ENCODE data around the gene FHOD1.
A peak's percentile ranks its signal among the peaks of the same experiment; 100 is the strongest.

Gene FHOD1

GRCh38 chr16:67206838-67207248 is 40.4 kb downstream of the FHOD1 start:
- DNase-seq, result no peak

DNA sequence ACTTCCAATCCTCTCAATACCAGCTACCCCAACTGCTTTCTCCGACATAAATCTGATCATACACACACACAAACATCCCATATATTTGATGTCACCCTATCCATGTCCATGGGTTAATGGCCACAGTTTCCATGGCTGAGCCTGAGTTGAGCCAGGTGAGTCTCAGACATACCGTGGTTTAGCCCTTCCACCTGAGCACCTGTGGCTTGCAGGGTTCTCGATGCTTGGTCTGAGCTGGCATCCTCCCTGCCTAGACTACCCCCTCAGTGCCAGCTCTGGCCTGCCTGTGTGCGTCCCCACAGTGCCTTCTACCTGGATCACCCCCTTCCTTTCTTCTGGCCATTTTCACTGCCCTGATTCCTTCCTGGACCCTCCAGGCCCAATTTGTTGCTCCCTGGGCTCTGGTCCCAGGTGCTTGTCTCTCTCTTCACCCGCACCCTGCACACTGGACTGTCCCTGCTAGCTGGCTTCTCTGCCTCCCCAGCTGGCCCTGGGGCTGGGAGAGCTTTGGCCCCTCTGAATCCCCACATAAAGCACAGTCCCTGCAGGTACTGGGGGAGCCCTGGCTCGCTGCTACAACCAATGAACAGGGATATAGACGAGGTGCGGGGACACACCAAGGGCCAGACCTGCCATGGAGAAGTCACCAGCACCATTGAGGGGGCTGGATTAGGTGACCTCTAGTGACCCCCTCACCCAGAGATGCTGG is 41.0 kb downstream of the FHOD1 start:
- DNase-seq, result no peak

DNA sequence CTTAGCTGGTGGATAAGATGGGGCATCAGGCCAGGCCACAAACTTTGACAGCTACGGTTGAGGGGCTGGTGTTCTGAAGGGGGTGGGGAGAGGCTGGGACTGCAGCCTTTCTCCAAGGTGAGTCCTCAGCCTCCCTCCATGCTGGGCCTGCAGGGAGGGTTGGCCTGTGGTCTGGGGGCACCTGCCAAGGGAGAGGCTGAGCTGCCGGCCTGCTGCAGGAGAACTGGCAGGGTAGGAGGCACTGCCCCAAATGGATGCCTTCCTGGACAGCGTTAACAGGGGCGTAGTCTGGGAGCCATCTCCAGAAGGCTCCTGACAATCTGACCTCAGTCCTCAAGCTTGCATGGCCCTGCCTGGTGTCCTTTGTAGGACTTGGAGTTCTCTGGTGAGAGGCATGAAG is 43.2 kb downstream of the FHOD1 start:
- DNase-seq, result no peak

DNA sequence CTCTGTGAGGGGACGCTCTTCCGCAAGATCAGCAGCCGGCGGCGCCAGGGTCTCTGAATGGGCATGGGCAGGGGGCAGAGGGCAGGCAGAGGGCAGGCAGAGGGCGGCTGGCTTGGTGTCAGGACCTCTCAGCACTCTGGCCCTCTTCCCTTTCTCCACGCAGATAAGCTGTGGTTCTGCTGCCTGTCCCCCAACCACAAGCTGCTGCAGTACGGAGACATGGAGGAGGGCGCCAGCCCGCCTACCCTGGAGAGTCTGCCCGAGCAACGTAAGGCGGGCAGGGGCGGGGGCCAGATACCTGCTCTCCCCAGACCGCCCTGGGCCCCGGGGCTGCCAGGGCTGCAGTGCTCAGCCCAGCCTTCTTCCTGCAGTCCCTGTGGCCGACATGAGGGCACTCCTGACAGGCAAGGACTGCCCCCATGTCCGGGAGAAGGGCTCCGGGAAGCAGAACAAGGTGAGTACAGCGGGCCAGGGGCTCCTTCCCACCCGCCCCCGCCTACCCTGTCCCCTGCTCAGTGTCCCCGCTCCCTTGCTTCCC is 44.3 kb downstream of the FHOD1 start:
- DNase-seq, result no peak

DNA sequence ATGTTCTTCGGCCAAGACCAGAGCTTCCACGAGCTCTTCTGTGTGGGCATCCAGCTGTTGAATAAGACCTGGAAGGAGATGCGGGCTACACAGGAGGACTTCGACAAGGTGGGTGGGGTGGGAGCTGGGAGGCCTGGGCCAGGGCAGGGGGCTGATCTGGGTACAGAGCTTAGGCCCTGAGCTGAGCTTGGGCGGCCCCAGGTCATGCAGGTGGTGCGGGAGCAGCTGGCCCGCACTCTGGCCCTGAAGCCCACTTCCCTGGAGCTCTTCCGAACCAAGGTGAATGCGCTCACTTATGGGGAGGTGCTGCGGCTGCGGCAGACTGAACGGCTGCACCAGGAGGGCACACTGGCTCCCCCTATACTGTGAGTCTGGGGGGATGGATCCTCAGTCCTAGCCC is 44.9 kb downstream of the FHOD1 start:
- DNase-seq, result no peak

- DNase-seq, result no peak
Observed at GRCh38 chr16:67201411-67202345, 45.6 kb downstream of the FHOD1 start.

- no peak for DNase-seq
Observed at GRCh38 chr16:67200491-67200890, 46.8 kb downstream of the FHOD1 start.

- no peak for DNase-seq
Observed at GRCh38 chr16:67199808-67200198, 47.5 kb downstream of the FHOD1 start.

GRCh38 chr16:67199011-67199807 is 48.1 kb downstream of the FHOD1 start, which contains the start of gene ELMO3:
Gene ELMO3, plus strand, starts transcription at chr16:67199131. Its CDS starts 196 bp downstream, at chr16:67199327.
- no peak for DNase-seq

- DNase-seq, result peak; percentile 72 to 79 (median 75)
Observed at GRCh38 chr16:67198238-67198734, 49.0 kb downstream of the FHOD1 start.

- no peak for DNase-seq
Observed at GRCh38 chr16:67197704-67198103, 49.6 kb downstream of the FHOD1 start.

- DNase-seq, result no peak
Observed at GRCh38 chr16:67196881-67197280, 50.4 kb downstream of the FHOD1 start.

GRCh38 chr16:67195676-67196075 is 51.6 kb downstream of the FHOD1 start:
- DNase-seq, result no peak

DNA sequence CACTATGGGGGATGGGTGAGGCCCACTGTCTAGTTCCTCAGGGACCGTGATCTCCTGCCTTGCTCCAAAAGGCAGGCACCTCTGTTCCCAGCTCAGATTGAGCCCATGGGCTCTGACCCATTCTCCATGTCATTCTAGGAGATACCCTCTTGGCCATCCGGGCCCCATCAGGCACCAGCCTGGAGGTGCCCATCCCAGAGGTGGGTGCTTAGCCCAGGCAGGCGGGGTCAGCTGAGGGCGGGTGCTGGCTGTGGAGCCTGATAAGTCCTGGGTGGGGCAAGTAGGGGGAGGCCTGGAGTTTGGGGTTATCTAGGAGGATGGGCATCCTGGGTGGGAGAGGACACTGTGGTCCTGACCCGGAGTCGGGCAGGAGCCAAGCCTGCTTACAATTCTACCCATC is 53.0 kb downstream of the FHOD1 start:
- no peak for DNase-seq

DNA sequence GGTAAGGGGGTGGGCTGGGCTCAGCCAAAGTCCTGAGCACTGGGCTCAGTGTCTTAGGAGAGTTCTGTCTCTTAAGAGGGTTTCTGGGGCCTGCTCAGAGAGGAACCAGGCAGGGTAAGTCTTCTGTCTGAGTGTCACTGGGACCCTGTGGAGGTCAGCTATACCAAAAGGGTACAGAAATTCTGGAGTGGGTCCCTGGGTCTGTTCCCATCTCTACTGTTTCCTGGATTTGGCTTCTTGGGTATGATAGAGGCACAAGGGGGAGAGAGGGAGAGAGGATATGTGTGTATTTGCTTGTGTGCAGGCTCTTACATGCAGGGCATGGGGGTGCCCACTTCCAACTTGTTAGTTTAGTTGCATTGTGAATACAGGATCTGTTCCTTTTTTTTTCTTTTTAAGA is 53.7 kb downstream of the FHOD1 start:
- DNase-seq, result no peak

- no peak for DNase-seq
Observed at GRCh38 chr16:67192781-67193361, 54.4 kb downstream of the FHOD1 start.

- peak; percentile 96 to 98 (median 97) for DNase-seq
Observed at GRCh38 chr16:67191995-67192681, 55.1 kb downstream of the FHOD1 start, which contains the start of gene E2F4. Gene E2F4, plus strand, starts transcription at chr16:67192155. Its CDS starts 73 bp downstream, at chr16:67192228.

GRCh38 chr16:67191411-67191994 is 55.8 kb downstream of the FHOD1 start:
- no peak for DNase-seq

DNA sequence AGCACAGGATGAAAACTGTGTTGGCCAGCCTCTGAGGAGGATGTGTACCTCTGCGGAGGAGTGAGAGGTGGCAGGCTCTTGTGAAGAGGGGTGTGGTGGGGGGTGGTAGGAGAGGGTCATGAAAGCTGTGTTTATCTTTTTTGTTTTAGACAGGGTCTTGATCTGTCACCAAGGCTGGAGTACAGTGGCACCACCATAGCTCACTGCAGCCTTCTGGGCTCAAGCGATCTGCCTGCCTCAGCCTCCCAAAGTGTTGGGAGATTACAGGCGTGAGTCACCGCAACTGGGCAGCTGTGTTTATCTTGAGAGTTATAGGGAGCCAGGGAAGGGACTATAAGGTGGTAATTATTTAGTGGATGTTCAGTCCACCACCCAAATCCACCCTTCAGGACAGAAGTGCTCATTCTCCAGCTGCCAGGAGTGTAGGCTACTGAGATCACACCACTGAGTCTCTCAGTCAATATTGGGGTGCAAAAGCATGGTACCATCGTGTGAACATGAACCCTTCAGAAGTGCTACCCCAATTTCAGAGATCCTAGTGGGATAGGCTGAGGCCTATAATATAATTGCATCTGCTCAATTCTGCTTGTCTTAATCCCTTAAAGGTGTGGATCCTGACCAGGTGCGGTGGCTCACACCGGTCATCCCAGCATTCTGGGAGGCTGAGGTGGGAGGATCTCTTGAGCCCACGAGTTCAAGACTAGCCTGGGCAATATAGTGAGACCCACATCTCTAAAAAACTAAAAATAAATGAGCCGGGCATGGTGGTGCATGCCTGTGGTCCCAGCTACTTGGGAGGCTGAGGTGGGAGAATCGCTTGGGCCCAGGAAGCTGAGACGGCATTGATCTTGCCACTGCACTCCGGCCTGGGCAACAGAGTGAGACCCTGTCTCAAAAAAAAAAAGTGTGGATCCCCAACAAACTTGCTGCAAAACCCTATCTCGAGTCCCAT is 56.6 kb downstream of the FHOD1 start:
- DNase-seq, result no peak

- DNase-seq, result no peak
Observed at GRCh38 chr16:67190041-67190440, 57.2 kb downstream of the FHOD1 start, which contains the start of gene EXOC3L1. Gene EXOC3L1, minus strand, starts transcription at chr16:67190136. Its CDS starts 460 bp downstream, at chr16:67189676.

Measured in suppressor macrophage treated with lipopolysaccharide for 1 hour (primary cell).